DMS53 treated with DMSO at 0.1 percent for 48 hours (cell line): ENCODE results near the gene S100A1.
"Not testable (repeated sequence)": the region's sequence is repeated elsewhere in the genome, so short reads cannot be mapped to it uniquely, and the experiment has no call there.

Experiments
- DNase-seq: peaks from one replicate; lab custom pipeline; 2025; ENCODE audit not compliant: unreplicated experiment; lab: John Stamatoyannopoulos, UW

The S100A1 gene

GRCh38 chr1:153652805-153653500 is 24.7 kb downstream of the S100A1 start:
- DNase-seq: no peak

- DNase-seq: peak; percentile 94
These were observed 27.1 kb downstream of the S100A1 start for GRCh38 chr1:153655333-153655732.

- peak; percentile 84 for DNase-seq
These were observed 30.4 kb downstream of the S100A1 start, which contains the start of gene SNAPIN for GRCh38 chr1:153658400-153659174. Gene SNAPIN, plus strand, starts transcription at chr1:153658703. Its CDS starts 41 bp downstream, at chr1:153658744.

- no peak for DNase-seq
These were observed 30.9 kb downstream of the S100A1 start for GRCh38 chr1:153659175-153659534.

GRCh38 chr1:153659656-153660055 is 31.4 kb downstream of the S100A1 start:
- no peak for DNase-seq

- no peak for DNase-seq
These were observed 33.0 kb downstream of the S100A1 start for GRCh38 chr1:153661111-153661708.

GRCh38 chr1:153662269-153662668 is 34.0 kb downstream of the S100A1 start:
- DNase-seq: no peak

GRCh38 chr1:153663211-153663610 is 35.0 kb downstream of the S100A1 start:
- DNase-seq: no peak

- no peak for DNase-seq
These were observed 39.2 kb downstream of the S100A1 start for GRCh38 chr1:153667439-153667838.

GRCh38 chr1:153668672-153669071 is 40.4 kb downstream of the S100A1 start:
- not testable (repeated sequence) for DNase-seq

GRCh38 chr1:153669606-153670005 is 41.4 kb downstream of the S100A1 start:
- no peak for DNase-seq

- no peak for DNase-seq
These were observed 42.1 kb downstream of the S100A1 start for GRCh38 chr1:153670257-153670858.

- DNase-seq: peak; percentile 98
These were observed 42.8 kb downstream of the S100A1 start, which contains the start of gene ILF2 for GRCh38 chr1:153670859-153671627. Gene ILF2, minus strand, starts transcription at chr1:153670993. Its CDS starts 71 bp downstream, at chr1:153670922.

- DNase-seq: not testable (repeated sequence)
These were observed 43.6 kb downstream of the S100A1 start for GRCh38 chr1:153671628-153672353.

GRCh38 chr1:153673511-153673910 is 45.3 kb downstream of the S100A1 start:
- no peak for DNase-seq

GRCh38 chr1:153677718-153678518 is 49.7 kb downstream of the S100A1 start:
- peak; percentile 11 for DNase-seq

GRCh38 chr1:153678519-153679336 is 50.5 kb downstream of the S100A1 start, which contains the start of gene NPR1:
Gene NPR1, plus strand, starts transcription at chr1:153678688. Its CDS starts 421 bp downstream, at chr1:153679109.
- DNase-seq: peak; percentile 12
